Cardiac fibroblast (primary cell): ENCODE results near the gene RUFY1.
"Not testable (repeated sequence)": the region's sequence is repeated elsewhere in the genome, so short reads cannot be mapped to it uniquely, and the experiment has no call there.

Experiments used
- DNase-seq, 2 donors: peaks; one replicate each; pipeline versions ENCODE4 v3.0.0 to v3.0.0-alpha.2; 2010; ENCODE audit warnings: low read depth in 2 of 2
- H3K4me3 ChIP-seq, 2 donors: replicated peaks in 1 of 2; 1 replicate in 1 of 2; 2 replicates in 1 of 2; pipeline ENCODE4 v1.5.1; 2011; ENCODE audit warnings: low read depth in 2 of 2, low read length in 2 of 2, mild to moderate bottlenecking in 2 of 2, moderate library complexity in 1 of 2
- CTCF ChIP-seq: IDR thresholded peaks from one replicate; pipeline ENCODE4 v1.5.1; 2011; ENCODE audit warnings: low read depth, mild to moderate bottlenecking, low read length, inconsistent platforms

Gene RUFY1

GRCh38 chr5:179623003-179623905 is 72.9 kb downstream of the RUFY1 start, which contains the start of gene HNRNPH1:
Gene HNRNPH1, minus strand, starts transcription at chr5:179623671. Its CDS starts 538 bp downstream, at chr5:179623133.
- DNase-seq: peak; percentile 99 to 100
- no peak for TF ChIP-seq CTCF
- H3K4me3 ChIP-seq: peak within 1 kb of the TSS; percentile 99 to 100

- peak; percentile 71 to 90 for DNase-seq
- H3K4me3 ChIP-seq: peak overlapping the region; percentile 60 to 64
- no peak for TF ChIP-seq CTCF
Measured at GRCh38 chr5:179623906-179624741, 73.8 kb downstream of the RUFY1 start.

GRCh38 chr5:179624841-179625271 is 74.5 kb downstream of the RUFY1 start:
- H3K4me3 ChIP-seq: peak overlapping the region in 1 of 2 donors; percentile 64
- DNase-seq: no peak
- TF ChIP-seq CTCF: no peak

GRCh38 chr5:179633501-179634369 is 83.4 kb downstream of the RUFY1 start:
- peak overlapping the region; percentile 29 to 38 for H3K4me3 ChIP-seq

GRCh38 chr5:179634370-179635172 is 84.2 kb downstream of the RUFY1 start:
- not testable (repeated sequence) for H3K4me3 ChIP-seq, DNase-seq

More at GRCh38 chr5:179633501-179634369, 83.4 kb downstream of the RUFY1 start:
- DNase-seq: not testable (repeated sequence)

- not testable (repeated sequence) for H3K4me3 ChIP-seq, DNase-seq
Measured at GRCh38 chr5:179639296-179639695, 88.9 kb downstream of the RUFY1 start.

GRCh38 chr5:179641745-179642144 is 91.4 kb downstream of the RUFY1 start:
- DNase-seq, H3K4me3 ChIP-seq: not testable (repeated sequence)

- H3K4me3 ChIP-seq, DNase-seq: not testable (repeated sequence)
Measured at GRCh38 chr5:179642626-179643025, 92.3 kb downstream of the RUFY1 start.

- not testable (repeated sequence) for DNase-seq, H3K4me3 ChIP-seq
Measured at GRCh38 chr5:179643141-179643920, 93.0 kb downstream of the RUFY1 start.

- not testable (repeated sequence) for DNase-seq, H3K4me3 ChIP-seq
Measured at GRCh38 chr5:179644766-179645165, 94.4 kb downstream of the RUFY1 start.
